NCI-H345 (cell line): Measurements from ENCODE around the gene SRPRB.

Experiments used
- DNase-seq: peaks from one replicate; lab custom pipeline; 2025; lab: John Stamatoyannopoulos, UW

Gene SRPRB, protein sequence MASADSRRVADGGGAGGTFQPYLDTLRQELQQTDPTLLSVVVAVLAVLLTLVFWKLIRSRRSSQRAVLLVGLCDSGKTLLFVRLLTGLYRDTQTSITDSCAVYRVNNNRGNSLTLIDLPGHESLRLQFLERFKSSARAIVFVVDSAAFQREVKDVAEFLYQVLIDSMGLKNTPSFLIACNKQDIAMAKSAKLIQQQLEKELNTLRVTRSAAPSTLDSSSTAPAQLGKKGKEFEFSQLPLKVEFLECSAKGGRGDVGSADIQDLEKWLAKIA

DNA sequence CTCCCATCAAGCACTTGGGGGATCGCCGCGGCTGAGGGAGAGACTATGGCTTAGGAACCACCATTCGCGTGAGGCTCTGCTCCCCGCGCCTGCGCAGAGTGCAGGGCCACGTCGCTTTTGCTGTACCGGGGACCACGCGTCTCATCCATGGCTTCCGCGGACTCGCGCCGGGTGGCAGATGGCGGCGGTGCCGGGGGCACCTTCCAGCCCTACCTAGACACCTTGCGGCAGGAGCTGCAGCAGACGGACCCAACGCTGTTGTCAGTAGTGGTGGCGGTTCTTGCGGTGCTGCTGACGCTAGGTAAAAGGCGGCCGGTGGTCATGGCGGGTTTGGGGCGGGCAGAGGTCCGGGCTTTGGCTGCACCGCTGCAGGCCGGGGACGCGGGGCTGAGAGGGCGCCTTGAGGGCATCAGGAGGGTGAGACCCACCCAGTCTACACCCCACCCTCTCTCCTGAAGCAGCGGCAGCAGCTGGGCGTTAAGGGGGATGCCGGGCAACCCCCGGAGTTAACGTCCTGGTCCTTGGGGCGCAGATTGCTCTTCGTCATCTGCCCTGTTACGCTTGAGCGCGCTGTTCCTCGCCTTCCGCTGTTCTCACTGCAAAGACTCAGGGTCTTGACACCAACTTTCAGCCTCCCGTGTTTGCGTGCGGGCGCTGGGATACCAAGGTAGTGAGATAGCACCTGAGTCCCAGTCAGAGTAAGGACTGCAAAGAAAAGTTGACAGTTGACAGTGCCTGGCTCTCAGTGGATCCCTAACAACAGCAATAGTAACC is at the start of gene SRPRB:
Gene SRPRB, plus strand, starts transcription at position 114 of the 774 bp plus-strand sequence. Its CDS starts 34 bp downstream, at position 148.
- DNase-seq: peak; percentile 83

DNA sequence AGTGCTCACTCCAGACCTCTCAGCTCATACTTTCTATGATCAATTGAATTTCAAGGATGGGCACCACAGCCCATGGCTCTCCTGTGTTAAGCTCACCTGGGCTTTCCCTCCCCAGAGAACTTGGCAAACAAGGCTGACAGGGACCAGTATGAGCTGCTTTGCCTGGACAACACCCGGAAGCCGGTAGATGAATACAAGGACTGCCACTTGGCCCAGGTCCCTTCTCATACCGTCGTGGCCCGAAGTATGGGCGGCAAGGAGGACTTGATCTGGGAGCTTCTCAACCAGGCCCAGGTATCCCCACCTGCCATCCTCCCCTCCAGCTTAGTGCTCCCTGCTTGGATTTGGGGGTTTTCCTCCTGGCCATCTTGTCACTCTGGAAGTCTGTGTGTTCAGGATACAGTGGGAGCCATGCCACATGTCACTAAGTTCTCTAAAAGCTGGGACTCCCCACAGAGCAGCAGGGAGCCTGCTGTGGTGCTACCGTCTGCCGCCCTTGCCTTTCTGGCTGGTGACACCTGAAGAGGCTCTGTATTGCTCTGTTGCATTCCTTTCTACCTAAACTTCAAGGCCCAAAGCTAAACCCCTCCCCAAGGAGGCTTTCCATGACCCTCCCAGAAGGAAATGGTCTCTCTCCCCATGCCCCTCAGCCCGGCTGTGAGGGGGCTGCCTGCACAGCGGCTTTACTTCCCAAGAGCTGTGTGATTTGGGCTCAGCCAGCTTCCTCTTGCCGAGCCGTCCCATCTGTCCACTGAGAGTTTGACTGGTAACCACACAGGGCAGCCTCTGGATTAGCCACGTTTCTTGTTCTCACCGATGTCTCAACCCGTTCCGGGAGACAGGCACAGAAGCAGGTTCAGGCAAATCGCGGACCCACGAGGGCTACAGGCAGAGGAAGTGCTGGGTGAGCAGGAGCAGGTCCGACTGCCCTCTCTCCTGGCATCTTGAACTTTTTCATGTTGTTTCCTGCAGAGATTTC is 48.6 kb upstream of the SRPRB start:
- DNase-seq: no peak

DNA sequence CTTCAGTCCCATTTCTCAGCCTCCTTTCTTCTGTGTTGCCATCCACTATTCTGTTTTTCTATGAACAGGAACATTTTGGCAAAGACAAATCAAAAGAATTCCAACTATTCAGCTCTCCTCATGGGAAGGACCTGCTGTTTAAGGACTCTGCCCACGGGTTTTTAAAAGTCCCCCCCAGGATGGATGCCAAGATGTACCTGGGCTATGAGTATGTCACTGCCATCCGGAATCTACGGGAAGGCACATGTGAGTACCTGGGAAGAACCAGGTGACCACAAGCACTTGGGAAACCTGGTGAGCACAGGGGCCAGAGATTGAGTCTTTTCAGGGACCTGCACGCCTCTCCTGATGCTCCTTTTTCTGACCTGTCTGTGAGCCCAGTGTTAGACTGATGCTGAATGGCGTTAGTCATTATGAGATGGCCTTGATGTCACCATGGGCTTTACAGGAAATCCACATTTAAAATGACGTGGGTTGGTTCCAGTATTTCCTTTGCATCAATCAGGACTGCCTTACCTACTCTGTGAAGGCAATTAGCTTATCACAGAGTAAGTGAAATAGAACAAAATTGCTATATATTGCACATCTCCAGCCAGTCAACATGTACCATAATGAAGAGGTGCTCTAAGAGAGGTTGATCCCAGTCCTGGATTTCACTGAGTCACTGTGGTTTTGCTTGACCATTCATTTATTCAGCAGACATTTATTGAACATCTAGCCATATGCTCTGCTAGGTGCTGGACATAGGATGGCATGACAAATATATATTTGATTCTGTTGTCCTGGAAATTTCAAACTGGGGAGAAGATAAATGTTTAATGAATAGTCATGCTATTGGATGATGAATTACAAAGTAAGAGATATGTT is 47.7 kb upstream of the SRPRB start:
- DNase-seq: no peak

DNA sequence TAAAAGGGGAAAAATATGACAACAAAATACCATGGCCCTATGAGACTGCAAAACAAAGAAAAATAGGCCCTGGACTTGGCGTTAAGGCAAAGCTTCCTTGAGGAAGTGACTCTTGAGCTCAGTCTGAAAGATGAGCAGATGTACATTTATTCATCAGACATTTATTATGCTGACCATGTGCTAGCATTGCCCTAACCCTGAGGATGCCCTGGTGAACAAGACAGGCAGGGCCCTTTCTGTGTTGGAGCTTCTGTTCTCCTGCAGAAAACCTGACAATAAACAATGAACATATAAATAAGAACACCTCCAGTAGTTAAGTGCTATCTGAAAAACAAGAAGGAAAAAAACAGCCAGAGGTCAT is 47.1 kb upstream of the SRPRB start:
- DNase-seq: no peak

DNA sequence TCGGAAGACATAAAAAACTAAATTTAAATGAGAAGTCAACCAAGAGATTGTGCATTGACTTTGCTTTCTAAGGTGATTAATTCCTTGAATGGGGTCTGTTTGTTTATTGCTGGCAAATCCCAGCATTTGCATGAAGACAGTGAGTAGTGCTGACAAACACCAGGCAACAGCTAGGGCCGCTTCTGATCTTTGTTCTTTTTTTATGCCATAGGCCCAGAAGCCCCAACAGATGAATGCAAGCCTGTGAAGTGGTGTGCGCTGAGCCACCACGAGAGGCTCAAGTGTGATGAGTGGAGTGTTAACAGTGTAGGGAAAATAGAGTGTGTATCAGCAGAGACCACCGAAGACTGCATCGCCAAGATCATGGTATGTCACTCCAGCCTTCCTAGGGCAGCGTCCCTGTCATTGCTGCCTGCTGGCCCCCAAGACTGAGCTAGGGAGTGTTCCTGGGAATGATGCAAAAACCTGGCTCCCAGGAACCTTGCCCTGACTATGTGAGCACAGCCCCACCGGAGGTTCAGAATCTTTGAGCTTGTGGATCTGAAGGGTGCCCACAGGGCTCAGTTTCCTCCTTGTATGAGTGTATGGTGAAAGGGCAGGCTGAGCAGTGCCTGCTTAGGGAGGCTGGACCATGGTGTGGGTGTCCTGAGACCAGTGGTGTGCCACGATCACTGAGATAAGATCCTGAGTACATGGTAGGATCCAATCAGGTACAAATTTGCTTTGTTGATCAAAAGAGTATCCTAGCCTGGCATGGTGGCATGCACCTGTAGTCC is 46.5 kb upstream of the SRPRB start:
- DNase-seq: no peak

DNA sequence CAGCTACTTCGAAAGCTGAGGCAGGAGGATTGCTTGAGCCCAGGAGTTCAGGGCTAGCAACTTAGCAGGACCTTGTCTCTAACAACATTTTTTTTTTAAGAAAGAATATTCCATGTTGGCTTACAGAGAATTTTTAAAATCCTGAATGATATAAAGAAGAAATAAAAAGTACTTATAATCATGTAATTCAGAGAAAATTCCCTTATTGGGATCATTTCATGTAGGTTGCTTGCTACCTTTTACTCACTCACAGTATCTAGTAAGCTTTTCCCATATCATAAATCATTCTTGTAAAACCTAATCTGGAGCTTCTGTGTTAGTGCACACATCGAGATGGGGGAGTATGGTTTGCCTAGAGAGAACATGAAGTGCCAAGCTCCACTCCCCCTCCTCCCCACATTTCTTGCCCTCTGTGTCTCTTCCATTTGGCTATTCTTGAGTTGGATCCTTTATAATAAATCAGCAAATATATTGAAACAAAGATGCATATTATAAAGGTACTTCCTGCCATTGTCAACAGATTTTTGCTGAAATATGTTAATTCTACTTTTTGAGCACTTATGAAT is 45.8 kb upstream of the SRPRB start:
- DNase-seq: no peak

DNA sequence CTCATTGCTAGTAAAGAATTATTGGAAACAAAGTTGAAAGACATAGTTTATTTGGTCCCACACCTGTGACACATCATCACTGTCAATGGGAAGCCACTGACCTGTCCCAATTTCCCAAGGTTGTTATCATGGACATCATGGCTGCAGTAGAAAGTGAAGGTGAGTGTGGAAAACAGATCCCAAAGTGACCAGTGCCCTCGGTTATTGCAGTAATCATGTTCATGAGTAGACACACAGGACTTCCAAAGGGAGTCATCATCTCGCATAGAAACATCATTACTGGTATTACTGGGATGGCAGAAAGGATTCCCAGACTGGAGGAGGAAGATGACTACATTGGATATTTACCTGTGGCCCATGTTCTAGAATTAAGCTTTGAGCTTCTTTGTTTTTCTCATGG is 44.7 kb upstream of the SRPRB start:
- DNase-seq: no peak

DNA sequence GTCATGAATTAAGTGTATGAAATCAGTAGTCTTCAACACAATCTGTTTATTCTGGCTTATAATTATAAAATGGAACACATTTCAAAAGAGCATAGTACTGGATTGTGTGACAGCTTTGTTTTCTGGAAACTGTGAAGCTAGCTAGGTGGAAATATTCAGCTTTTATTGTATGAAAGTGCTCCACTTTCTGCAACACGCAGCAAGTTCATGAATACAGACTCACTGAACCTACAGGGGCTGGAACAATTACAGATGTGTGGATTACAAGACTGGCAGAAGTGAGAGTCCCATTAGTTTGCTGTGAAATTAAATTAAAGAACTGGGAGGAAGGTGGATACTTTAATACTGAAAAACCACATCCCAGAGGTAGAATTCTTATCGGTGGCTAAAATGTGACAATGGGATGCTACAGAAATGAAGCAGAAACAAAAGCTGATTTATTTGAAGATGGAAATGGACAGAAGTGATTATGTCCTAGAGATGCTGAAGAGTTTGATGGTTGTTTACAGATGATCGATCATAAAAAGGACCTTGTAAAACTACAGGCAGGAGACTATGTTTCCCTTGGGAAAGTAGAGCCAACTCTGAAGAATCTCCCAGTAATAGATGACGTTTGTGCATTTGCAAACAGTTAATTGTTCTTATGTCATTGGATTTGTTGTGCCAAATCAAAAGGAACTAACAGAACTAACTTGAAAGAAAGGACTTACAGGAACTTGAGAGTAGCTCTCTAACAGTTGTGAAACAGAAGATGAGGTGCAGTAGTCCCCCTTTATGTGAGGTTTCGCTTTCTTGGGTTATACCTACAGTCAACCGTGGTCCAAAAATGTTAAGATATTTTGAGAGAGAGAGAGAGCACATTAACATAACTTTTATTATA is 43.8 kb upstream of the SRPRB start:
- no peak for DNase-seq

DNA sequence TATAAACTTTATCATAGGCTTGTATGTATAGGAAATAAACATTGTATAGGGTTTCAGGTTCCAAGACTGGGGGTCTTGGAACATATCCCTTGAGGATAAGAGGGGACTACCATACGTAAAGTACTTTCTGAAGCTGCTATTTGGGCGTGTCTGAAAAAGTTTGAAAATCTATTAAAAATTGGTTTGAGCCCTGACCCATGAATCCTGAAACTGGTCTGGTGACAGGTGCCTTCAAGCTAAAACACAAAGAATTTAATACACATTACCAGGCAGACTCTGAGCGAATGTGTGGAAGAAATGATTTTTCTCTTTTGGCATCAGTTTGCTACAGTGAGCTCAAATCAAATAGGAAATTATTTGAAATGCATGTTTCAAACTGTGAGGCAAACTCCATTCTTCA is 43.1 kb upstream of the SRPRB start:
- DNase-seq: no peak

DNA sequence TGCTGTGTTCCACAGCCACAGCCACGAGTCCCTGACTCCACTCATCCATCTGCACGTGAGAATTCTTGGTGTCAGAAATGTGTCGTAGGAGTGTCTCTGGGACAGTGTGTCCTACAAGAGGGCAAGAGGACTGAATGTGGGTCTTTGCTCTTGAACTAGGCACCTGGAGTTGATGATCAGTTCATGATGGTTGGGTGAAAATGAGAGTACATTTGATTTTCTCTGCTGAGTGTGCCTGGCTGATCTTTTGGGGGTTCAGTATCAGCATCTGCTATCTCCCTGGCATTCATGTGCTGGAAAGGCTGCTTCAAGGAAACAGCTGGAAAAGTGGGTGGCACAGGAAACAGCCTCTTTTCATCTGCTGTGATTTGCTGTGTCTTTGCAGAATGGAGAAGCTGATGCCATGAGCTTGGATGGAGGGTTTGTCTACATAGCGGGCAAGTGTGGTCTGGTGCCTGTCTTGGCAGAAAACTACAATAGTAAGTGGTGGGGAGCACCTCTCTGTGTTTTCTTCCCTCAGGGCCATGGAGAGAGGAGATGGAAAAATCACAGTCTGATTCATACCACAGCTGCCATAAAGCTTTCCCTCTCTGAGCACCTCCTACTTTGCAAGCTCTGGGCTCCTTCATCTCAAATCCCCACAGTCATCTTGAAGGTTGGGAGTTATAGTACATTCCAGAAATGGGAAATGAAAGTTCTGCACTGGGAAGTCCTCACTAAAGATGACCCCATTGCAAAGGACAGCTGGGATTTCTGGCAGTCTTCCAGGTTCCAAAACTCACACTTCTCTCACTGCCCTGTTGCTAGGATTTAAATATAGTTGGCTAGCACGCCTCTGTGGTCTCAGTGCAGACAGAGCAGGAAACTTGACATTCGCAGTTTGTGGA is 41.6 kb upstream of the SRPRB start:
- no peak for DNase-seq

DNA sequence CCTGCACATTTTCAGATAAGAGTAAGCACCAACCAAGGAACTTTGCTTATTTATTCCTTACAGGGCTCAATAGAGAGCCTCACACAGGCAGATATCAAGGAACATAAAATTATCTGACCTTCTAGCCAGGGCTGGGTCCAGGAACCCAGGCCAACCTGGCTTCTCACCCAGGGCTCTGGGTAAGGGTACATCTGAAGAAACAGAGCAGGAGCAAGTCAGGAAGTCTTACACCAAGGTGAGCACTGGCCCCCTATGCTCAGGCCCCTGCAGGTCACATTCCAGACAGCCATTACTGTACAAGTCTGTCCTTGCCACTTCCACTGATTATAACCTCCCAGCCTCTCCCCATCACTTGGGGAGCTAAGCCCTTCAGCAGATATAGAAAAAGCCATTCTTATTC is 40.4 kb upstream of the SRPRB start:
- DNase-seq: no peak

DNA sequence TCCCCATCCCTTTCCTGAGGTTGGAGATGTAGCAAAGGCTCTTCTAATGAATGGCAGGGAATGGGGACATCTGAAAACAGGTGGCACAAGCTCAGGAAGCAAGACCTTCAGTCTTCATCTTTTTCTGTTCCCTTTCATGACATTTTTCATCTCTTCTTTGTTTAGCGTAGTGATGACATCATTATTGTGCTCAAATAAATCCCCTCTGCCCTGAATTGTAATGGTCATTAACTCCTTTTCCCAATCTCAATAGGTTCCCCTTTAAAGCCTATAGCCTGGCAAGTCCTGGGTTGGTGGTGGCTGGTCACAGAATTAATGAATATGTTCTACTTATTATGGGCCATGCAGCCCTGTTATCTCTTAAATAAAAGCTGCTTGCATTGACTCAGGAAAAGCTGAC is 38.0 kb upstream of the SRPRB start:
- DNase-seq: no peak

DNA sequence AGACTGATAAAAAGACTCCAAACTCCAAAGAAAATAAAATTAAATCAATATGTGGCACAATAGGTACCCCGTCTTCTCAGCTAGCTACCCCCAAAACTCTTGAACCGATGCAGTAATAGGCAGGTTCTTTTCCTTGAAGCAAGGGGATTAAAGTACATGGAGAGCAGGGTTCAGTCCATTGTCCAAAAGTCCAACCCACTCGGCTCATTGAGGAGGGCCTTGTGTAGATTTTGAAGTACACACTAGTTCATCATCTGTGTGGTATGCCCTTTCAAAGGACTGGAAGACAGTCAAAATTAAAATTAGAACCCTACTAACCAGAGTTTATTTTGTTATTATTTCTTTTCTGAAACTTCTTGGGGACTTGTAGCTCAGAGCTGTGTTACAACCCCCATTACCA is 36.1 kb upstream of the SRPRB start:
- no peak for DNase-seq

DNA sequence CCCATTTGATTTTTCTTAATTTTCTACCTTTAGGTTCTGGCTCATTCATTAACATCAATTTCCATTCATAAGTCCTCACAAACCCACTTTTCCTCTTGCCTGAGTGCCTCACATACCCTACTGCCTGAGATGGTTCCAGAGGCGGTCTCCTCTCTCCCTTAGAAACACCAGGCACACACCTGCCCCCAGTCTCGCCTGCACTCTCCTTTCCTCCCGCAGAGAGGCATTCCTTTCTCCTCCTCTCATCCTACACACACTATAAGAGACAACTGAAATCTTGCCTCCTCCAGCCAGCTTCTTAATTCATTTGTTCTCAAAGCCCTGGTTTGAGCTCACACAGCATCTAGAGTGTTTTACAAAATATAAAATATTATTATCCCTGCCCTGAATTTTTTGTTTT is 31.9 kb upstream of the SRPRB start:
- no peak for DNase-seq

DNA sequence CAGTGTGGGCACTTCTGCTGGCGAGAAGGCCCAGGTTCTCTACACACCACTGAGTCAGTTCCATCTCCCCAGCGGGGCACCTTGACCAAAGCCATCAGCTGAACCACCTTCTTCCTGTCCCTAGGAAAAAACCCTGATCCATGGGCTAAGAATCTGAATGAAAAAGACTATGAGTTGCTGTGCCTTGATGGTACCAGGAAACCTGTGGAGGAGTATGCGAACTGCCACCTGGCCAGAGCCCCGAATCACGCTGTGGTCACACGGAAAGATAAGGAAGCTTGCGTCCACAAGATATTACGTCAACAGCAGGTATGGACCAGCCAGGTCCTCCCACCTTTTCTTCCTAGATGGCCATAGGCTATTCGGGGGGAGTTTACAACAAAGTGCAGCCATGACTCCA is 30.3 kb upstream of the SRPRB start:
- DNase-seq: no peak

DNA sequence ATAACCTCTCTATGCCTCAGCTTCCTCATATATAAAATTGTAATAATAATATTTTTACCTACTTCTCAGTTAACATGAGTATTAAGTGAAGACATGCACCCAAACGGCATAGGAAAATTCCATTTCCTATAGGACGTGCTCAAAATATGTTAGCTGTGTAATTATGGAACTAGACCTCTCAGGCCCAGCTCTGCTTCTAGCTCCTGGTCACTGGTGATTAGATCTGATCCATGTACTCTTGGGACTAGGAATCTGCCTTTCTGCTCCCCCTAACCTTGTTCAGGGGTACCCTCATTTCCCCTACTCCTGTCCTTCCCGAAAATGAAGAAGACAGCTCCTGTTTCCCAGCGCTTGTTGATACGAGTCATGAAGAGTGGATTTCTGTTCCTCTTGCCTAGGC is 29.8 kb upstream of the SRPRB start:
- DNase-seq: no peak

DNA sequence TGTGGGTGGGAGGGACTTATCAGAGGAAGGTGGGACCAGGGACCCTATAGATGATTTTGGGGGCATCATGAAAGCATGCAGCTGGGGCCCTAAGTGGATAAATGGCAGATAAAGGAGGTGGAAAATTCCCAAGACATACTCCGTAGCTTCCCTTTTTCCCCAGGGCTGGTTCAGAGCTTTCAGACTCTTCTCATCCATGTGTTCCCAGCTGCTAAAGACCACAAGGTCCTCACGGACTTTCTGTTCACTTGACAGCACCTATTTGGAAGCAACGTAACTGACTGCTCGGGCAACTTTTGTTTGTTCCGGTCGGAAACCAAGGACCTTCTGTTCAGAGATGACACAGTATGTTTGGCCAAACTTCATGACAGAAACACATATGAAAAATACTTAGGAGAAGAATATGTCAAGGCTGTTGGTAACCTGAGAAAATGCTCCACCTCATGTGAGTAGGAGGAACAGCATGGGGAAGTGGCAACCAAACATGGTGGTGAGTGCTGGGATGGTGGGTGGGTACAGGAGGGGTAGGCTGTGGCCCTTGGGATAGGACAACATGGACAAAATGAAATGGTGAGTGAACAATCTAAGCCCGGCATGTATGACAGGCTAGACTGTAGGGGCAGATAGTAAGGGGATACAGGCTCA is 28.7 kb upstream of the SRPRB start:
- no peak for DNase-seq
